Activated naive CD4-positive, alpha-beta T cell treated with anti-CD3 and anti-CD28 coated beads, Interleukin-2, amount 50 U/mL, for 24 hours (primary cell): ENCODE data around the gene CDK5R2.

Source experiments
- H3K27ac Mint-ChIP-seq: one replicate; pipeline ENCODE4 v1.8.0; 2021; ENCODE audit warnings: mild to moderate bottlenecking, mixed read lengths
- H3K27me3 Mint-ChIP-seq: one replicate; pipeline ENCODE4 v1.8.0; 2021; ENCODE audit warnings: mixed read lengths
- H3K36me3 Mint-ChIP-seq: one replicate; pipeline ENCODE4 v1.8.0; 2021; ENCODE audit warnings: mixed read lengths
- H3K4me1 Mint-ChIP-seq: one replicate; pipeline ENCODE4 v1.8.0; 2021; ENCODE audit warnings: mixed read lengths
- H3K4me3 Mint-ChIP-seq: one replicate; pipeline ENCODE4 v1.8.0; 2021; ENCODE audit warnings: mild to moderate bottlenecking, mixed read lengths
- H3K9me3 Mint-ChIP-seq: one replicate; pipeline ENCODE4 v1.8.0; 2021; ENCODE audit warnings: mixed read lengths

Gene CDK5R2

GRCh38 chr2:218992703-218993344, 33.4 kb downstream of the CDK5R2 start:
- Mint-ChIP-seq H3K27me3 (peaks cover 57% of the 10 kb centered on the region), H3K36me3 (no peaks in the 10 kb centered on the region), H3K4me1 (peaks cover 7% of the 10 kb centered on the region), H3K9me3 (no peaks in the 10 kb centered on the region), H3K4me3 (no peak overlapping the region), H3K27ac (no peak overlapping the region)

- H3K4me1 Mint-ChIP-seq, result peaks cover 7% of the 10 kb centered on the region
- peaks cover 63% of the 10 kb centered on the region for H3K27me3 Mint-ChIP-seq
- H3K4me3 Mint-ChIP-seq, result no peak within 1 kb of the TSS
- H3K27ac Mint-ChIP-seq, result no peak within 1 kb of the TSS
- no peaks in the 10 kb centered on the region for H3K36me3 Mint-ChIP-seq
- H3K9me3 Mint-ChIP-seq, result no peaks in the 10 kb centered on the region
Measured at GRCh38 chr2:218993345-218994315, 34.2 kb downstream of the CDK5R2 start, which contains the start of gene CRYBA2. TSS of gene CRYBA2 (minus strand) at chr2:218993422. CDS start at chr2:218993176, 246 bp downstream.

- no peaks in the 10 kb centered on the region for H3K9me3 Mint-ChIP-seq
- peaks cover 7% of the 10 kb centered on the region for H3K4me1 Mint-ChIP-seq
- no peaks in the 10 kb centered on the region for H3K36me3 Mint-ChIP-seq
- H3K4me3 Mint-ChIP-seq, result no peak overlapping the region
- H3K27ac Mint-ChIP-seq, result no peak overlapping the region
- peaks cover 55% of the 10 kb centered on the region for H3K27me3 Mint-ChIP-seq
Measured at GRCh38 chr2:218995561-218995960, 36.1 kb downstream of the CDK5R2 start.

GRCh38 chr2:218995972-218996711, 36.7 kb downstream of the CDK5R2 start:
- H3K9me3 Mint-ChIP-seq, result no peaks in the 10 kb centered on the region
- H3K4me1 Mint-ChIP-seq, result peaks cover 7% of the 10 kb centered on the region
- H3K27me3 Mint-ChIP-seq, result peaks cover 51% of the 10 kb centered on the region
- H3K4me3 Mint-ChIP-seq, result peak overlapping the region; percentile 47
- no peak overlapping the region for H3K27ac Mint-ChIP-seq
- H3K36me3 Mint-ChIP-seq, result no peaks in the 10 kb centered on the region

- H3K36me3 Mint-ChIP-seq, result no peaks in the 10 kb centered on the region
- H3K9me3 Mint-ChIP-seq, result no peaks in the 10 kb centered on the region
Measured at GRCh38 chr2:218996937-218997336, 37.5 kb downstream of the CDK5R2 start.

GRCh38 chr2:218997731-218998130, 38.3 kb downstream of the CDK5R2 start:
- H3K27ac Mint-ChIP-seq, result no peak overlapping the region
- H3K4me1 Mint-ChIP-seq, result peaks cover 7% of the 10 kb centered on the region
- no peaks in the 10 kb centered on the region for H3K36me3 Mint-ChIP-seq
- H3K27me3 Mint-ChIP-seq, result peaks cover 45% of the 10 kb centered on the region
- no peaks in the 10 kb centered on the region for H3K9me3 Mint-ChIP-seq
- no peak overlapping the region for H3K4me3 Mint-ChIP-seq

More at GRCh38 chr2:218996937-218997336, 37.5 kb downstream of the CDK5R2 start:
- peaks cover 44% of the 10 kb centered on the region for H3K27me3 Mint-ChIP-seq
- peaks cover 7% of the 10 kb centered on the region for H3K4me1 Mint-ChIP-seq
- no peak overlapping the region for H3K27ac Mint-ChIP-seq
- H3K4me3 Mint-ChIP-seq, result no peak overlapping the region

- Mint-ChIP-seq H3K4me1 (peaks cover 11% of the 10 kb centered on the region), H3K4me3 (no peak overlapping the region), H3K27me3 (peaks cover 47% of the 10 kb centered on the region), H3K27ac (no peak overlapping the region), H3K36me3 (no peaks in the 10 kb centered on the region), H3K9me3 (no peaks in the 10 kb centered on the region)
Measured at GRCh38 chr2:218998414-218999002, 39.0 kb downstream of the CDK5R2 start.

- peaks cover 49% of the 10 kb centered on the region for H3K27me3 Mint-ChIP-seq
- no peak overlapping the region for H3K4me3 Mint-ChIP-seq
- H3K4me1 Mint-ChIP-seq, result peaks cover 11% of the 10 kb centered on the region
- no peaks in the 10 kb centered on the region for H3K36me3 Mint-ChIP-seq
- H3K27ac Mint-ChIP-seq, result no peak overlapping the region
- no peaks in the 10 kb centered on the region for H3K9me3 Mint-ChIP-seq
Measured at GRCh38 chr2:218999021-218999880, 39.8 kb downstream of the CDK5R2 start.

GRCh38 chr2:218999881-219000568, 40.6 kb downstream of the CDK5R2 start:
- Mint-ChIP-seq H3K36me3 (no peaks in the 10 kb centered on the region), H3K27ac (no peak overlapping the region), H3K27me3 (peaks cover 50% of the 10 kb centered on the region), H3K9me3 (no peaks in the 10 kb centered on the region), H3K4me1 (peaks cover 11% of the 10 kb centered on the region), H3K4me3 (no peak overlapping the region)

- Mint-ChIP-seq H3K4me3 (peak overlapping the region; percentile 23), H3K36me3 (no peaks in the 10 kb centered on the region), H3K27ac (no peak overlapping the region), H3K9me3 (no peaks in the 10 kb centered on the region), H3K4me1 (peaks cover 8% of the 10 kb centered on the region), H3K27me3 (peaks cover 50% of the 10 kb centered on the region)
Measured at GRCh38 chr2:219000569-219000960, 41.1 kb downstream of the CDK5R2 start.

GRCh38 chr2:219001100-219001576, 41.7 kb downstream of the CDK5R2 start:
- Mint-ChIP-seq H3K4me1 (peaks cover 4% of the 10 kb centered on the region), H3K27me3 (peaks cover 48% of the 10 kb centered on the region), H3K27ac (no peak overlapping the region), H3K4me3 (peak overlapping the region; percentile 23), H3K9me3 (no peaks in the 10 kb centered on the region), H3K36me3 (no peaks in the 10 kb centered on the region)

- Mint-ChIP-seq H3K27ac (no peak overlapping the region), H3K36me3 (no peaks in the 10 kb centered on the region)
Measured at GRCh38 chr2:219001577-219002394, 42.3 kb downstream of the CDK5R2 start.

More at GRCh38 chr2:219001577-219002394, 42.3 kb downstream of the CDK5R2 start:
- H3K27me3 Mint-ChIP-seq, result peaks cover 47% of the 10 kb centered on the region
- peaks cover 4% of the 10 kb centered on the region for H3K4me1 Mint-ChIP-seq
- no peaks in the 10 kb centered on the region for H3K9me3 Mint-ChIP-seq
- peak overlapping the region; percentile 30 for H3K4me3 Mint-ChIP-seq
